Loucy (cell line): ENCODE results near the gene DRICH1.
A peak's percentile ranks its signal among the peaks of the same experiment; 100 is the strongest.
"Not testable (repeated sequence)": the region's sequence is repeated elsewhere in the genome, so short reads cannot be mapped to it uniquely, and the experiment has no call there.

Experiments
- H2AFZ ChIP-seq: fragments of 200-600 bp; sonication (generic); 2 replicates; pipeline ENCODE4 v1.6.0; 2016; ENCODE audit warnings: antibody characterized with exemption, mild to moderate bottlenecking, low read length, moderate library complexity
- H3F3A ChIP-seq: fragments of 200-600 bp; 2 replicates; pipeline ENCODE4 v1.6.0; 2016; ENCODE audit warnings: antibody characterized with exemption, low read depth, mild to moderate bottlenecking
- H3K27me3 ChIP-seq: fragments of 200-600 bp; sonication (generic); 2 replicates; pipeline ENCODE4 v1.6.1; 2014; ENCODE audit warnings: low read length, mild to moderate bottlenecking; ENCODE audit not compliant: insufficient read depth, poor library complexity, severe bottlenecking
- H3K36me3 ChIP-seq: fragments of 200-600 bp; sonication (generic); 2 replicates; pipeline ENCODE4 v1.6.1; 2016; ENCODE audit warnings: low read length; ENCODE audit not compliant: insufficient read depth
- H3K4me1 ChIP-seq: fragments of 200-600 bp; sonication (generic); 2 replicates; pipeline ENCODE4 v1.5.1; 2014; ENCODE audit warnings: low read length, mild to moderate bottlenecking; ENCODE audit not compliant: insufficient read depth, poor library complexity, severe bottlenecking
- H3K4me2 ChIP-seq: fragments of 200-600 bp; sonication (generic); 2 replicates; pipeline ENCODE4 v1.6.0; 2014; ENCODE audit warnings: antibody characterized with exemption, low read length, low read depth, mild to moderate bottlenecking; ENCODE audit not compliant: poor library complexity, severe bottlenecking
- H3K4me3 ChIP-seq: fragments of 200-600 bp; sonication (generic); 2 replicates; pipeline ENCODE4 v1.5.1; 2014; ENCODE audit warnings: low read length, mild to moderate bottlenecking, mixed read lengths; ENCODE audit not compliant: poor library complexity, severe bottlenecking
- H3K79me2 ChIP-seq: fragments of 200-600 bp; sonication (generic); 2 replicates; pipeline ENCODE4 v1.6.1; 2014; ENCODE audit warnings: low read length; ENCODE audit not compliant: insufficient read depth
- H3K9ac ChIP-seq: fragments of 200-600 bp; sonication (generic); 2 replicates; pipeline ENCODE4 v1.6.0; 2014; ENCODE audit warnings: mild to moderate bottlenecking, low read depth, low read length, moderate library complexity; ENCODE audit not compliant: poor library complexity, severe bottlenecking
- H3K9me2 ChIP-seq: fragments of 200-600 bp; sonication (generic); replicated peaks from 2 replicates; pipeline ENCODE4 v1.6.1; 2016; ENCODE audit warnings: low read depth, low read length, mixed read lengths
- H3K9me3 ChIP-seq: fragments of 200-600 bp; sonication (generic); 2 replicates; pipeline ENCODE4 v1.6.1; 2014; ENCODE audit warnings: mild to moderate bottlenecking, antibody characterized with exemption, low read length, low read depth; ENCODE audit not compliant: insufficient read depth
- H4K20me1 ChIP-seq: fragments of 200-600 bp; sonication (generic); 2 replicates; pipeline ENCODE4 v1.6.0; 2014; ENCODE audit warnings: antibody characterized with exemption, low read length, mild to moderate bottlenecking; ENCODE audit not compliant: insufficient read depth, poor library complexity, severe bottlenecking
- CTCF ChIP-seq: fragments of 200-600 bp; sonication (generic); conservative IDR thresholded peaks from 2 replicates; pipeline ENCODE4 v1.5.1; 2014; ENCODE audit warnings: mild to moderate bottlenecking, antibody characterized with exemption, low read length
- EZH2phosphoT487 ChIP-seq: fragments of 200-600 bp; IDR thresholded peaks from 2 replicates; pipeline ENCODE4 v1.6.1; 2018; ENCODE audit warnings: antibody characterized with exemption, mild to moderate bottlenecking, moderate library complexity, borderline replicate concordance

DRICH1 gene

GRCh38 chr22:23574371-23574811, 57.7 kb downstream of the DRICH1 start:
- peak overlapping the region; percentile 99 for H3K9ac ChIP-seq
- H3K36me3 ChIP-seq = peaks cover 77% of the 10 kb centered on the region
- H3K4me2 ChIP-seq = peak overlapping the region; percentile 99

GRCh38 chr22:23573701-23574235, 58.4 kb downstream of the DRICH1 start:
- H3K36me3 ChIP-seq = peaks cover 72% of the 10 kb centered on the region
- H3K9me2 ChIP-seq, H2AFZ ChIP-seq, H3K9me3 ChIP-seq: not testable (repeated sequence)
- H3K4me1 ChIP-seq = peaks cover 25% of the 10 kb centered on the region
- H3K4me2 ChIP-seq = peak overlapping the region; percentile 99
- peaks cover 34% of the 10 kb centered on the region for H3F3A ChIP-seq
- H3K9ac ChIP-seq = peak overlapping the region; percentile 99
- H4K20me1 ChIP-seq = peaks cover 32% of the 10 kb centered on the region
- peak overlapping the region; percentile 85 for H3K4me3 ChIP-seq
- peaks cover 75% of the 10 kb centered on the region for H3K79me2 ChIP-seq
- H3K27me3 ChIP-seq = peaks cover 35% of the 10 kb centered on the region

More at GRCh38 chr22:23574371-23574811, 57.7 kb downstream of the DRICH1 start:
- Histone ChIP-seq H3K79me2 (peaks cover 81% of the 10 kb centered on the region), H3K9me2 (no peaks in the 10 kb centered on the region), H3K4me3 (peak overlapping the region; percentile 85), H3K4me1 (peaks cover 25% of the 10 kb centered on the region), H2AFZ (no peak overlapping the region), H3K9me3 (no peaks in the 10 kb centered on the region), H4K20me1 (peaks cover 32% of the 10 kb centered on the region), H3K27me3 (peaks cover 41% of the 10 kb centered on the region), H3F3A (peaks cover 34% of the 10 kb centered on the region)
- TF ChIP-seq EZH2phosphoT487 (no peak), CTCF (no peak)

GRCh38 chr22:23573106-23573505, 59.0 kb downstream of the DRICH1 start:
- H4K20me1 ChIP-seq = peaks cover 32% of the 10 kb centered on the region
- H2AFZ ChIP-seq, H3K9me3 ChIP-seq, H3K9me2 ChIP-seq: not testable (repeated sequence)
- H3K36me3 ChIP-seq = peaks cover 65% of the 10 kb centered on the region
- H3K4me2 ChIP-seq = peak overlapping the region; percentile 99
- H3K79me2 ChIP-seq = peaks cover 68% of the 10 kb centered on the region
- peak overlapping the region; percentile 85 for H3K4me3 ChIP-seq
- peaks cover 35% of the 10 kb centered on the region for H3F3A ChIP-seq
- peak overlapping the region; percentile 99 for H3K9ac ChIP-seq
- H3K4me1 ChIP-seq = peaks cover 25% of the 10 kb centered on the region
- peaks cover 28% of the 10 kb centered on the region for H3K27me3 ChIP-seq

GRCh38 chr22:23571486-23571885, 60.6 kb downstream of the DRICH1 start:
- H3K36me3 ChIP-seq = peaks cover 51% of the 10 kb centered on the region
- peaks cover 34% of the 10 kb centered on the region for H3K4me1 ChIP-seq
- no peak for TF ChIP-seq CTCF
- H2AFZ ChIP-seq = no peak overlapping the region
- peaks cover 31% of the 10 kb centered on the region for H3F3A ChIP-seq
- H3K9ac ChIP-seq = no peak overlapping the region
- no peaks in the 10 kb centered on the region for H3K9me3 ChIP-seq
- peaks cover 12% of the 10 kb centered on the region for H3K27me3 ChIP-seq
- peaks cover 58% of the 10 kb centered on the region for H3K79me2 ChIP-seq
- peaks cover 32% of the 10 kb centered on the region for H4K20me1 ChIP-seq
- H3K4me3 ChIP-seq = peak overlapping the region; percentile 1
- H3K4me2 ChIP-seq = no peak overlapping the region
- H3K9me2 ChIP-seq = no peaks in the 10 kb centered on the region
